GM23248 (cell line): ENCODE measurements around the gene IQGAP2. TPM values are rescaled to one million over a fixed set of nuclear protein-coding genes. Genes with fewer than 3 reads are reported as not detected.

Source experiments
- DNase-seq: peaks from one replicate; pipeline ENCODE4 v3.0.0-alpha.2; 2015
- H2AFZ ChIP-seq: fragments of 200-600 bp; sonication (generic); 2 replicates; pipeline ENCODE4 v1.6.1; 2016; ENCODE audit warnings: antibody characterized with exemption
- H3F3A ChIP-seq: fragments of 200-600 bp; sonication (generic); 2 replicates; pipeline ENCODE4 v1.6.1; 2016; ENCODE audit warnings: mild to moderate bottlenecking, antibody characterized with exemption, mixed run types; ENCODE audit not compliant: insufficient read depth
- H3K27ac ChIP-seq: fragments of 200-600 bp; sonication (generic); 2 replicates; pipeline ENCODE4 v1.5.1; 2016; ENCODE audit warnings: mild to moderate bottlenecking
- H3K27me3 ChIP-seq: fragments of 200-600 bp; sonication (generic); replicated peaks from 2 replicates; pipeline ENCODE4 v1.6.1; 2016; ENCODE audit warnings: mild to moderate bottlenecking; ENCODE audit not compliant: insufficient read depth
- H3K36me3 ChIP-seq: fragments of 200-600 bp; sonication (generic); 2 replicates; pipeline ENCODE4 v1.6.1; 2016; ENCODE audit warnings: low read depth, mild to moderate bottlenecking
- H3K4me1 ChIP-seq: fragments of 200-600 bp; sonication (generic); 2 replicates; pipeline ENCODE4 v1.6.1; 2016; ENCODE audit warnings: mild to moderate bottlenecking; ENCODE audit not compliant: insufficient read depth
- H3K4me2 ChIP-seq: fragments of 200-600 bp; sonication (generic); one replicate; pipeline ENCODE4 v1.6.1; 2016; ENCODE audit warnings: mild to moderate bottlenecking; ENCODE audit not compliant: unreplicated experiment
- H3K4me3 ChIP-seq: fragments of 200-600 bp; sonication (generic); 2 replicates; pipeline ENCODE4 v1.5.1; 2016; ENCODE audit warnings: mild to moderate bottlenecking
- H3K79me2 ChIP-seq: fragments of 200-600 bp; sonication (generic); 2 replicates; pipeline ENCODE4 v1.6.1; 2016; ENCODE audit warnings: mild to moderate bottlenecking; ENCODE audit not compliant: insufficient read depth
- H3K9ac ChIP-seq: fragments of 200-600 bp; sonication (generic); 2 replicates; pipeline ENCODE4 v1.6.1; 2016; ENCODE audit warnings: mild to moderate bottlenecking
- H3K9me2 ChIP-seq: fragments of 200-600 bp; sonication (generic); 2 replicates; pipeline ENCODE4 v1.6.1; 2016; ENCODE audit warnings: mixed run types, mild to moderate bottlenecking, moderate library complexity; ENCODE audit not compliant: insufficient read depth
- H3K9me3 ChIP-seq: fragments of 200-600 bp; sonication (generic); one replicate; pipeline ENCODE4 v1.6.1; 2017; ENCODE audit warnings: low read depth
- H4K20me1 ChIP-seq: fragments of 200-600 bp; sonication (generic); 2 replicates; pipeline ENCODE4 v1.6.0; 2016; ENCODE audit not compliant: insufficient read depth
- EZH2 ChIP-seq: fragments of 200-600 bp; sonication (generic); IDR thresholded peaks from 2 replicates; pipeline ENCODE4 v1.6.1; 2018; ENCODE audit warnings: antibody characterized with exemption, mild to moderate bottlenecking; ENCODE audit not compliant: insufficient read depth, poor library complexity, severe bottlenecking
- EZH2phosphoT487 ChIP-seq: fragments of 200-600 bp; sonication (generic); IDR thresholded peaks from 2 replicates; pipeline ENCODE4 v1.6.1; 2018; ENCODE audit warnings: antibody characterized with exemption, moderate library complexity, mild to moderate bottlenecking, low read depth; ENCODE audit not compliant: insufficient read depth
- WGBS, 2 experiments: methylation state at CpG; one replicate each; pipeline ENCODE4 v1.1.6; 2015 to 2017; ENCODE audit warnings: low lambda C conversion rate in 2 of 2, low coverage in 1 of 2; ENCODE audit errors: missing lambda C conversion rate in 2 of 2; 5-methylcytosine and 5-hydroxymethylcytosine counted together
- in situ Hi-C: fragments of 300-500 bp; cut with MboI; formaldehyde crosslinking; loops from 2 replicates; pipeline ENCODE4 v1.15.0; 2020
- polyA plus RNA-seq: library from polyadenylated mRNA; unstranded; fragments of >200 nt; fragmentation: Nextera tagmentation; extraction: Ambion mirVana; gene quantifications from 2 replicates; pipeline ENCODE4 v1.2.1, GENCODE V29; 2016
- total RNA-seq: library from RNA; depleted of rRNA; stranded (reverse); fragments of >200 nt; shearing (Covaris generic); gene quantifications from 2 replicates; pipeline ENCODE4 v1.2.3, GENCODE V29; 2014

The IQGAP2 gene
- total and polyA plus RNA-seq, 2 experiments from 2014 or later: 0.11 TPM; not detected in 1

DNA sequence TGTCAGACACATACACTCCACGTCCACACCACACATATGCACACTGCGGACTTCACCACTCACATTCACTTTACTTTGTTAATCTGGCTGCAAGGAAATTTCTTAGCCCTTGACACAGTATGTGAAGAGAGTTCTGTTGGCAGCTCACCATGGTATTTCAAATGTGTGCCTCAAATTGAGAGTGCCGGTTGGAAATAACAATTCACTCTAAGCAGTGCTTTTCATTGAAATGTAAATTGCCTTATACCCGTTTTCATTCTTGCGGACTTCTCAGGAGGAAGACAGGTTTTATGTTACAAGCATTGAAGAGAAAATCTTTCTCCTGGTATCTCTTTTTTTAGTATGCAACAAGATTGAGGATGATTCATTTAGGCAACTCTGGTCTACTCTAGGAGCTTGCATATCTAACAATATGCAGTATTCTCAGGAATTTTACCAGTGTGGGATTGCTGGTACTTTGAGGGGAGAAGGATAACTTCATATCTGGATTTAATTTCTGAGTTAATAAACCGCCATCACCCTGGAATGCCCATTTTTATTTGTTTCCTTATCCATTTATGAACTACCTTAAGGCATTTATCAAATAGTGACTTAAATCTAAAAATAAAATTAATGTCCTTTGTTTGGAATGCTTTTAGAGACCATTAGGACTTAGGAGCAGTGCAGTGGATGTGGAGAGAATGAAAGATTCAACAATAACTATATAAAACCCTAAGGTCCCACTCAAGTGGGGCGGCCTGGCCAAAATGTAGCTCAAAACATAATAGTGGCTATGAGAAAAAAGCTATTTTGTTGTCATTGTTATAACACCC, 87.0 kb downstream of the IQGAP2 start:
- Histone ChIP-seq H3K9me2 (no peaks in the 10 kb centered on the region), H3K27ac (no peak overlapping the region), H3K9ac (no peak overlapping the region), H3F3A (no peaks in the 10 kb centered on the region), H3K9me3 (no peaks in the 10 kb centered on the region), H3K79me2 (no peaks in the 10 kb centered on the region), H3K36me3 (no peaks in the 10 kb centered on the region), H4K20me1 (no peaks in the 10 kb centered on the region), H3K4me3 (no peak overlapping the region), H3K27me3 (no peaks in the 10 kb centered on the region), H2AFZ (no peak overlapping the region), H3K4me2 (no peak overlapping the region), H3K4me1 (no peaks in the 10 kb centered on the region)
- WGBS, 2 experiments: 44 to 46% methylated on average over 7 of the region's 7 CpGs
- no peak for TF ChIP-seq EZH2
- no peak for TF ChIP-seq EZH2phosphoT487
- in situ Hi-C loops: no loop called here
- no peak for DNase-seq

DNA sequence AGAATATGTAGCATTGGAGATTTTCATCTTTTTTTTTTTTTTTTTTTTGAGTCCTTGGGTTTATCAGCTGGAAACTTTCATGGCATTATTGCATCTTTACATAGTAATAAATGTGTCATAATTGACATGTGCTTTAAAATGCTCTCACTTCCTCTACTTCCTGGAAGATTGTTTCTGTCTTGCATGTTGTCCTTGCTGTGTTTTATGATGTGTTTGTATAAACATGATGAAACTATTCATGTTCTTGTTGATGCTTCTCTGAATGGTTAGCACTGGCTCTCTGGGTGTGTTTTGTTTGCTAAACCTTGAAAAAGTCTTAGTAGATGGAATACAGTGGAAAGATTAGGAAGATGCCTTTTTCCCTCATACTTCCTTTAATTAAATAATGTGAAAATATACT, 87.9 kb downstream of the IQGAP2 start:
- Histone ChIP-seq H3K27me3 (no peaks in the 10 kb centered on the region), H3K27ac (no peak overlapping the region), H2AFZ (no peak overlapping the region), H3K4me3 (no peak overlapping the region), H3F3A (no peaks in the 10 kb centered on the region), H3K4me2 (no peak overlapping the region), H3K9me2 (no peaks in the 10 kb centered on the region), H3K4me1 (no peaks in the 10 kb centered on the region), H3K79me2 (no peaks in the 10 kb centered on the region), H3K9me3 (no peaks in the 10 kb centered on the region), H4K20me1 (no peaks in the 10 kb centered on the region), H3K9ac (no peak overlapping the region), H3K36me3 (no peaks in the 10 kb centered on the region)
- TF ChIP-seq EZH2: no peak
- no peak for TF ChIP-seq EZH2phosphoT487
- DNase-seq: no peak
- in situ Hi-C loops: no loop called here

GRCh38 chr5:76492819-76493189, 89.7 kb downstream of the IQGAP2 start:
- 43 to 52% methylated on average over 4 to 6 of the region's 6 CpGs for WGBS, 2 experiments
- no peaks in the 10 kb centered on the region for H3K36me3 ChIP-seq
- no peaks in the 10 kb centered on the region for H4K20me1 ChIP-seq
- no peaks in the 10 kb centered on the region for H3K9me3 ChIP-seq
- H3K4me2 ChIP-seq: no peak overlapping the region
- in situ Hi-C loops: no loop called here
- no peak overlapping the region for H2AFZ ChIP-seq
- no peak for DNase-seq
- no peaks in the 10 kb centered on the region for H3K4me1 ChIP-seq
- no peaks in the 10 kb centered on the region for H3K27me3 ChIP-seq
- no peaks in the 10 kb centered on the region for H3K79me2 ChIP-seq
- H3F3A ChIP-seq: no peaks in the 10 kb centered on the region
- H3K27ac ChIP-seq: no peak overlapping the region
- no peak overlapping the region for H3K4me3 ChIP-seq
- H3K9ac ChIP-seq: no peak overlapping the region
- H3K9me2 ChIP-seq: no peaks in the 10 kb centered on the region
- TF ChIP-seq EZH2 (no peak), EZH2phosphoT487 (no peak)

DNA sequence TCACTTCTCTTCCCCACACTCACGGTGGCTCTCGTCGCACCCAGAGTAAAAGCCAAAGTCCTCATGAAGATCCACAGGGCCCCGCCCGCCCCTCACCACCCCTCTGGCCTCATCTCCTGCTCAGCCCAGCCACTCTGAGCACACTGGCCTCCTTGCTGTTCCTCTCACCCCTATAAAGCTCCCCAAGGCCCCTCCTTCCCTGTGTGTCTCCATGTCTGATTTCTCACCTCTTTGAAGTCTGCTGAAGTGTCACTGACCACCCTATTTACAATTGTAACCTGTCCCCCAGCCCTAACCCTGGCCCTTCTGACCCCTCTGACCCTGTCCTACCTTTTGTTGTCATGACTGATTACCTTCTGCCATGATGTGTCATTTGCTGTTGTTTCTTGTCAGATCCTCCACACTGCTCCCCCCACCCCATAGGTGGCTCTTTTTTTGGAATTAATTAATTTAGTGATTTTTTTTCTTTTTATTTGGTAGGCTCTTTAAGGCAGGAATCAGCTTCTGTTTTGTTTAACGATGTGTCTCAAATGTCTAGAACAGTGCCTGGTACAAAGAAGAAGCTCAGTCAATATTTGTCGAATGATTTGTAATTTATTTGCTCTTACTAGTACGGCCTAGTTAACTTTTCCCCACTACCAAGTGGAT, 90.2 kb downstream of the IQGAP2 start:
- H3K4me1 ChIP-seq: no peaks in the 10 kb centered on the region
- H3K4me2 ChIP-seq: no peak overlapping the region
- no peaks in the 10 kb centered on the region for H3K79me2 ChIP-seq
- no peaks in the 10 kb centered on the region for H3K9me2 ChIP-seq
- no peaks in the 10 kb centered on the region for H3K27me3 ChIP-seq
- no peak overlapping the region for H3K9ac ChIP-seq
- DNase-seq: no peak
- no peak overlapping the region for H3K4me3 ChIP-seq
- no peaks in the 10 kb centered on the region for H4K20me1 ChIP-seq
- H2AFZ ChIP-seq: no peak overlapping the region
- in situ Hi-C loops: no loop called here
- H3K9me3 ChIP-seq: no peaks in the 10 kb centered on the region
- 52 to 68% methylated on average over 4 to 8 of the region's 8 CpGs for WGBS, 2 experiments
- H3K36me3 ChIP-seq: no peaks in the 10 kb centered on the region
- no peak for TF ChIP-seq EZH2phosphoT487
- TF ChIP-seq EZH2: no peak
- H3F3A ChIP-seq: no peaks in the 10 kb centered on the region
- no peak overlapping the region for H3K27ac ChIP-seq
